Small intestine (tissue), 7 donors: Measurements from ENCODE around the gene TMEM151B. TPM values are rescaled to one million over a fixed set of nuclear protein-coding genes. Genes with fewer than 3 reads are reported as not detected.

Experiments used
- DNase-seq, 2 donors: peaks; one replicate each; pipeline versions ENCODE4 v3.0.0 to v3.0.0-alpha.2; 2013
- FAIRE-seq: peaks from 2 replicates; lab custom pipeline; 2012; peaks lifted over from hg19 to GRCh38; lab: Jason Lieb, UNC
- H3K27ac ChIP-seq, 3 donors: one replicate each; pipeline ENCODE4 v1.5.1; 2013; ENCODE audit warnings: low read length in 2 of 3, mild to moderate bottlenecking in 2 of 3, control low read depth in 1 of 3, inconsistent platforms in 1 of 3, low read depth in 1 of 3, moderate library complexity in 1 of 3
- H3K27me3 ChIP-seq, 3 donors: one replicate each; pipeline ENCODE4 v1.6.1; 2013; ENCODE audit warnings: low read length in 3 of 3, inconsistent platforms in 1 of 3; ENCODE audit not compliant: control insufficient read depth in 3 of 3, insufficient read depth in 3 of 3
- H3K36me3 ChIP-seq, 3 donors: one replicate each; pipeline ENCODE4 v1.6.1; 2013; ENCODE audit warnings: low read length in 3 of 3, inconsistent platforms in 1 of 3, low read depth in 1 of 3, mild to moderate bottlenecking in 1 of 3, moderate library complexity in 1 of 3; ENCODE audit not compliant: control insufficient read depth in 3 of 3, insufficient read depth in 2 of 3
- H3K4me1 ChIP-seq, 3 donors: one replicate each; pipeline ENCODE4 v1.6.1; 2013; ENCODE audit warnings: low read length in 2 of 3, inconsistent platforms in 1 of 3, low read depth in 1 of 3, mild to moderate bottlenecking in 1 of 3, moderate library complexity in 1 of 3; ENCODE audit not compliant: control insufficient read depth in 3 of 3, insufficient read depth in 2 of 3
- H3K4me3 ChIP-seq, 3 donors: one replicate each; pipeline ENCODE4 v1.5.1; 2013; ENCODE audit warnings: low read length in 3 of 3, control low read depth in 1 of 3, inconsistent platforms in 1 of 3, low read depth in 1 of 3, mild to moderate bottlenecking in 1 of 3, moderate library complexity in 1 of 3
- H3K9me3 ChIP-seq, 2 donors: one replicate each; pipeline ENCODE4 v1.6.1; 2013; ENCODE audit warnings: low read depth in 1 of 2, low read length in 1 of 2; ENCODE audit not compliant: control insufficient read depth in 2 of 2, insufficient read depth in 1 of 2
- WGBS, 3 donors: extraction: QIAGEN DNeasy Blood & Tissue Kit; methylation state at CpG; one replicate each; pipeline ENCODE4 v1.1.7; 2013; 5-methylcytosine and 5-hydroxymethylcytosine counted together
- polyA plus RNA-seq, 4 donors: library from polyadenylated mRNA; stranded (reverse) in 3 of 4; unstranded in 1 of 4; fragments of 200-250 nt in 3 of 4; fragments of 120-200 nt in 1 of 4; gene quantifications; one replicate each; pipeline versions ENCODE4 v1.2.1 to v1.2.3, GENCODE V29; 2013
- donor health status: healthy with polysubstance abuse.
- donor health status: control.
- donor health status: control.
- donor health status: Bipolar disorder and iron deficiency.
- donor health status: healthy.

The TMEM151B gene
- polyA plus RNA-seq, 4 donors, result 0.96 to 3.1 TPM; not detected in 2

DNA sequence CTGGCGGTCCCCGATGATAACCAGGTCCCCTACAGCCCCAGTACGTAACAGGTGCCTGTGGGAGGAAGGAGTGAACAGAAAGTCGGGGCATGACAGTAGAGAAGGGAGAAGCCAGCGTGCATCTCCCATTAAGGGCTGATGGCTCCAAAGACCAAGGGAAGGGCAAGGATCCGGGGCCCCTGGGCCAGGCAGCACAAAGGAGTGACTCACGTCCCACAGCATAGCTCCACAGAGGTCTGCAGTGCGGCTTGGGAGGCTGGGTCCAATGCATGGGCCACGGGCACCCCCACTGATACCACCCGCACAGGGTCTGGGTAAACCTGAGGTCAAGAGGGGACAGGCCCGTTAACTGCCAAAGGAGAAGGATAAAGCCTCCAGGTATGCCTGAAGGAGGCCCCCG, 32.6 kb downstream of the TMEM151B start:
- H3K27me3 ChIP-seq, result peaks cover 0 to 1% (median 0%) of the 10 kb centered on the region in 3 donors
- FAIRE-seq, result no peak
- peaks cover 6 to 81% (median 33%) of the 10 kb centered on the region in 3 donors for H3K36me3 ChIP-seq
- 93 to 95% (median 94%) methylated on average over 12 of the region's 12 CpGs for WGBS, 3 donors
- DNase-seq, result no peak
- no peak overlapping the region for H3K4me3 ChIP-seq
- no peaks in the 10 kb centered on the region for H3K9me3 ChIP-seq
- peaks cover 0 to 4% (median 0%) of the 10 kb centered on the region in 3 donors for H3K4me1 ChIP-seq
- H3K27ac ChIP-seq, result no peak overlapping the region

DNA sequence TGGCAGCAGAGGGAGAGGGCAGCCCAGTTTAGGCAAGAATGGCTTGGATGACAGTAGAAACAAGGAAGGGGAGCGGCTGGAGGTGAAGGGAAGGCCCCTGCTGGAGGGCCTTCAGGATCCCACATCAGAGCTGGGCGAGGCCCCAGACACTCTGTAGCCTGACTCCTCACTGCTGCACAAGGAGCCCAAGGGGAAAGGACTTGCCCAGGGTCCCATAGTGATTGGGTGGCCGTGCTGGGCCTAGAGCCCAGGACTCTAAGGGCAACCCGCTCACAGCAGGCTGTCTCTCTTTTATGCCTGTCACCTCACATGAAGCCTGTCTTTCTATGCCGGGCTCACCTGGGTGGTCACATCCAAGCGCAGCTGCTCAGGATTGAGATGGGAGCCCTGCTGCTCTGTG, 33.6 kb downstream of the TMEM151B start:
- DNase-seq, result no peak
- Histone ChIP-seq H3K27me3 (no peaks in the 10 kb centered on the region), H3K27ac (no peak overlapping the region), H3K36me3 (peaks cover 6 to 90% (median 33%) of the 10 kb centered on the region in 3 donors), H3K4me3 (no peak overlapping the region), H3K4me1 (peaks cover 0 to 2% (median 0%) of the 10 kb centered on the region in 3 donors), H3K9me3 (no peaks in the 10 kb centered on the region)
- WGBS, 3 donors, result 97 to 99% (median 98%) methylated on average over 6 of the region's 6 CpGs
- FAIRE-seq, result no peak

DNA sequence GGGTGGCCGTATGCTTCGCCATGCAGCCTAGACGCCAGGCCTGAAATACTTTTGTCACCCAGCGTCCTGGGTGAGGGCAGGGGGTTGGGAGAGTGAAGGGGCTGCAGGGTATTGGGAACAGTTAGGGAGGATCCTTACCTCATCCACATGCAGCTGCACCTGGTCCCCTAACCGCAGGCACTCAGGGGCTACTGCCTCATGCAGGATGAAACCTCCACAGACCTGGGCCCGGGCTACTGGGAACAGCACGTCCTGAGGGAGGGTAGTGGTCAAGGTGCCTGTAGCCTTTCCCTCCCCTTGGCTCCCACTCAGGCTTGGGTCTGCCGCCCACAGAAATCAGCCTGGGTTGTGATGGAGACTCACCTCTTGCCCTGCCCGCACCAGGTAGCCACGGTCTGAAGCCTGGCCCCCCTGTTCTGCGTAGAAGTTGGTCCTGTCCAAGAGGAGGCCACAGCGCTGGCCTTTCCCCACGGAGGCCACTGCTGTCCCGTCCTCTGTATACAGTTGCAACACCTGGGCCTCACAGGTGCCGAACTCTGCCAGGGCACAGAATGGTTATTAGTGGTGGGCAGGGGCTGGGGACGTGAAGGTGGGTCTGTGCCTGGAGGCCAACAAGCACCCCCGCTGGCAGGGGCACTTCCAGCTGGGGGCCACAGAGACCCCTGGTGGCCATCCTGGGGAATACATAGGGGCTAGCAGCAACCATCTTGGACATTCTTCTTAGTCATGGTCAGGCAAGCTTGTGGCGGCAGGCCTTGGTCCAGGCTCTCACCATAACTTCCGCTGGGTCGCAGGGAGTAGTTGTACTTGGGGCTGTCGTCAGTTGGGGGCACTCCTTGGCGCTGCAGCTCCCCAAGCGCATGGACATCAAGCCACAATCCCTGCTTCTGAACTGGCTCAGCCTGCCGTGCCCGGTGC, 34.3 kb downstream of the TMEM151B start:
- FAIRE-seq (no peak), DNase-seq (peak; percentile 16 to 36)
- no peak overlapping the region for H3K27ac ChIP-seq
- peaks cover 6 to 96% (median 33%) of the 10 kb centered on the region in 3 donors for H3K36me3 ChIP-seq
- peaks cover 0 to 9% (median 2%) of the 10 kb centered on the region in 3 donors for H3K4me1 ChIP-seq
- H3K27me3 ChIP-seq, result no peaks in the 10 kb centered on the region
- 87 to 90% (median 88%) methylated on average over 24 to 25 of the region's 25 CpGs for WGBS, 3 donors
- no peak overlapping the region for H3K4me3 ChIP-seq
- H3K9me3 ChIP-seq, result no peaks in the 10 kb centered on the region

DNA sequence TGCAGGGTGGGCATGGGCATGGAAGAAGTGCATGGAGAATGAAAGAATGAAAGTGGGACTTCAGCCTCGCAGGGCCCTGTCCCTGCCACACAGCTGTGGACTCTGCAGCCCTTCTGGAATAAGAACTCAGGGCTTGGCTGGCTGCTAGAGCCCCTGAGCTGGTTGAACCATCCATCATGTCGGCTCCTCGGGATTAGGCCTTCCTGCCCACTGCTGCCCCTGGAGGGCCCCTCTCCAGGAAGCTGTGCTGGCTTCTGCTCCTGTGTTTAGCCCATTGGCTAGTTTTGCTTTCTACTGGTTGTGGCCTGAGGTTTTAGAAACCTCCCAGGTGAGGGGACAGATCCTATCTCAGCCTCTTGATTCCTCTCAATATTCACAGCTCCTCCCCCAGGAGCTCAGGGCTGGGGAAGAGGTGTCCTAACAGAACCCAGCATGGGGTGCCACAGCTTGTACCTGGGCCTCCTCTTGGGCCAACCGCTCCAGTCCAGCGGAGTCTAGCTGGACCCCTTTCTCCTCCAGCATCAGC, 35.0 kb downstream of the TMEM151B start:
- Histone ChIP-seq H3K27me3 (no peaks in the 10 kb centered on the region), H3K4me1 (peaks cover 0 to 15% (median 2%) of the 10 kb centered on the region in 3 donors), H3K4me3 (no peak overlapping the region), H3K9me3 (no peaks in the 10 kb centered on the region), H3K36me3 (peaks cover 6 to 94% (median 31%) of the 10 kb centered on the region in 3 donors), H3K27ac (no peak overlapping the region)
- DNase-seq (no peak), FAIRE-seq (no peak)
- 84 to 91% (median 85%) methylated on average over 3 to 5 of the region's 5 CpGs for WGBS, 3 donors

DNA sequence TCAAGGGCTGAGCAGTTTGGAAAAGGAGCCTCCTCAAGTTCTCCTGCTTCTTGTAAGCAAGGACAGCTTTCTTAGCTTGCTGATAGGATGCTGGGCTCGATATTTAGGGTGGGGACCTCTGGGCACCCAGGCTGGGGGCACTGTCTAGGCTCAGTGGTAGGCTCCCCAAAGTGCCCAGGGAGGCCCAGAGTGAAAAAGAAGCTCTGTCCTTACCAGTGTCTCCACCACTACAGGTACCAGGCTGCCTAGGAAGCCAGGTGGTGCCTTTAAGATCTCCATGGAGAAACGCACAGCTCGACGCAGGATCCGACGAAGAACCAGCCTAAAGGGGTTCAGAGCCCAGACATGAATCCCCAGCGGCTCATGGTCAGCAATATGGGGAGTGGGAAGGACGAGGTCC, 36.5 kb downstream of the TMEM151B start:
- FAIRE-seq (no peak), DNase-seq (no peak)
- Histone ChIP-seq H3K4me1 (peaks cover 0 to 28% (median 7%) of the 10 kb centered on the region in 3 donors), H3K9me3 (no peaks in the 10 kb centered on the region), H3K27ac (no peak overlapping the region), H3K4me3 (no peak overlapping the region), H3K36me3 (peaks cover 5 to 91% (median 23%) of the 10 kb centered on the region in 3 donors), H3K27me3 (no peaks in the 10 kb centered on the region)
- 88 to 98% (median 92%) methylated on average over 8 of the region's 8 CpGs for WGBS, 3 donors

DNA sequence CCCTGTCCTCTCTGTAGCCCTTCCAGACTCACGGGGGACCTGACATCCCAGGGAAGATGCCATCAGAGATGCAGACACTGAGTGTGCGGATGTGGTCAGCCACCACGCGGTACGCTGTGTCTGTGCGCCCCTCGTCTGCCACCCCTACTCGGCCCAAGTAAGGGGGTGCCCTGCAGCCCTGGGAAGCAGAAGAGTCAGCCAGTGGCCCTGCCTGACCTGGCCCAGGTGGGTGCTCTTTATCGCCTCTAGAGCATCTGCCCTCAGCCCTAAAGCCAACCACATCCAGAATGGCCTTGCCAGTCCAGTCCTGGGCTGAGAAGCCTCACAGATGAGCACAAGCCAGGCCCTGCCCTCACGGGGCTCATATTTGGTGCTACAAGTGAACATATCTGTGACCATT, 37.0 kb downstream of the TMEM151B start:
- H3K27ac ChIP-seq, result no peak overlapping the region
- WGBS, 3 donors, result 92 to 97% (median 95%) methylated on average over 10 of the region's 10 CpGs
- H3K4me1 ChIP-seq, result peaks cover 0 to 33% (median 10%) of the 10 kb centered on the region in 3 donors
- FAIRE-seq, result no peak
- no peak overlapping the region for H3K4me3 ChIP-seq
- H3K36me3 ChIP-seq, result peaks cover 3 to 89% (median 18%) of the 10 kb centered on the region in 3 donors
- DNase-seq, result no peak
- H3K27me3 ChIP-seq, result no peaks in the 10 kb centered on the region
- no peaks in the 10 kb centered on the region for H3K9me3 ChIP-seq

DNA sequence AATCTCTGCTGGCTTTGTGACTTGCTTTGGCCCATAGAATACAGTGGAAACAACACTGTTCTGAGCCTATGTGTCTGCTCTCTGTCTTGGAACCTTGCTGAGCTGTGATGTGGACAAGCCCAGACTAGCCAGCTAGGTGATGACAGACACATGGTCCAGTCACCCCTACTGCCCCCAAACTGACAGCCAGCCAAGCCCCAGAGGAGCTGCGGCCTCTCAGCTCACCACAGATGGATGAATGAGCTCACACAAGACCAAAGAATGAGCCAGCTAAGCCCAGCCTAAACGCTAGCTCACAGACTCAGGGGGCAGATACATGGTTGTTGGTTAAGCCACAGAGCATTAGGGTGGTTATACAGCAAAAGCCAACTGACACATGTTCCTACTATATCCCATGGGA, 38.8 kb downstream of the TMEM151B start:
- Histone ChIP-seq H3K27ac (no peak overlapping the region), H3K4me3 (no peak overlapping the region), H3K9me3 (no peaks in the 10 kb centered on the region), H3K4me1 (peaks cover 3 to 36% (median 12%) of the 10 kb centered on the region in 3 donors), H3K36me3 (peaks cover 3 to 70% (median 12%) of the 10 kb centered on the region in 3 donors), H3K27me3 (no peaks in the 10 kb centered on the region)
- no peak for FAIRE-seq
- DNase-seq, result no peak
- 81 to 93% (median 93%) methylated on average over 2 of the region's 2 CpGs for WGBS, 3 donors

DNA sequence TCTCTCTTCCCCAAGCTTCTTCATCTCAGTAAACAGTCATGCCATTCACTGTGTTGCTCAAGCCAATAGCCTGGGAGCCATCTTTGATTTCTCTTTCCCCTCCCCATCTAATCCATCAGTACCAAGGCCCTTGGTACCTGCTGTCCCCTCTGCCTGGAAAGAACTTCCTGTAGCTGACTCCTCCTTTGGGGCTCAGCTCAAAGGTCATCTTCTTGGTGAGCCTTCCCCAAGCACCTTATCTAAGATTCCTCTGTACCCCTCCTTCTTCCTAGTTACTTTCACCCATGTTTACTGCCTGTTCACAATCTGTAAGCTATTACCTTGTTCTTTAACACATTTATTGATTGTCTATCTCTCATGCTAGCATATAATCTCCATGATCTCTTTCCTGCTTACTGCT, 39.4 kb downstream of the TMEM151B start:
- H3K4me1 ChIP-seq, result peaks cover 3 to 36% (median 12%) of the 10 kb centered on the region in 3 donors
- FAIRE-seq (no peak), DNase-seq (peak; percentile 83 to 92)
- H3K9me3 ChIP-seq, result no peaks in the 10 kb centered on the region
- H3K27me3 ChIP-seq, result no peaks in the 10 kb centered on the region
- peaks cover 3 to 65% (median 12%) of the 10 kb centered on the region in 3 donors for H3K36me3 ChIP-seq
- peak overlapping the region in 1 of 3 donors; percentile 10 for H3K27ac ChIP-seq
- H3K4me3 ChIP-seq, result no peak overlapping the region
